GM21576 (cell line): ENCODE data around the gene SHC2.
A peak's percentile ranks its signal among the peaks of the same experiment; 100 is the strongest.
"Not testable (repeated sequence)": the region's sequence is repeated elsewhere in the genome, so short reads cannot be mapped to it uniquely, and the experiment has no call there.

Experiments
- ATAC-seq: cut with Tn5 transposase; IDR thresholded peaks from one replicate; pipeline ENCODE4 v1.9.1; 2021; ENCODE audit warnings: mild to moderate bottlenecking, moderate library complexity; ENCODE audit not compliant: unreplicated experiment

The SHC2 gene

DNA sequence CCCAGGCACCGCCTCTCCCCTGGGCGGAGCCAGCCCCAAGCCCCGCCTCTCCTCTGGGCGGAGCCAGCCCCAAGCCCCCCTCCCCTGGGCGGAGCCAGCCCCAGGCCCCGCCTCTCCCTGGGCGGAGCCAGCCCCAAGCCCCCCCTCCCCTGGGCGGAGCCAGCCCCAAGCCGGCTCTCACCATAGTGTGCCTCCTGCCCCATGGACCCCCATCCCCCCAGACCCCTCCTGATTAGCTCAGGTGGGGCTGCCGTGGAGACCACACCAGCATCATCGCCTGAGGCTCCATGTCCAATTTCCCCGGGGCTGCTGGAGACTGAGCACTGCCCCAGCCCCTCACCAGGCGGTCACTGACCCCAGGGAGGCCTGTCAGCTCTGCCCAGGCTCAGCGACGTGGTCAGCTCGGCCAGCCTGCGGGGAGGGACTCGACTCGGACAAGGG lies 31.3 kb upstream of the SHC2 start:
- ATAC-seq = no peak

DNA sequence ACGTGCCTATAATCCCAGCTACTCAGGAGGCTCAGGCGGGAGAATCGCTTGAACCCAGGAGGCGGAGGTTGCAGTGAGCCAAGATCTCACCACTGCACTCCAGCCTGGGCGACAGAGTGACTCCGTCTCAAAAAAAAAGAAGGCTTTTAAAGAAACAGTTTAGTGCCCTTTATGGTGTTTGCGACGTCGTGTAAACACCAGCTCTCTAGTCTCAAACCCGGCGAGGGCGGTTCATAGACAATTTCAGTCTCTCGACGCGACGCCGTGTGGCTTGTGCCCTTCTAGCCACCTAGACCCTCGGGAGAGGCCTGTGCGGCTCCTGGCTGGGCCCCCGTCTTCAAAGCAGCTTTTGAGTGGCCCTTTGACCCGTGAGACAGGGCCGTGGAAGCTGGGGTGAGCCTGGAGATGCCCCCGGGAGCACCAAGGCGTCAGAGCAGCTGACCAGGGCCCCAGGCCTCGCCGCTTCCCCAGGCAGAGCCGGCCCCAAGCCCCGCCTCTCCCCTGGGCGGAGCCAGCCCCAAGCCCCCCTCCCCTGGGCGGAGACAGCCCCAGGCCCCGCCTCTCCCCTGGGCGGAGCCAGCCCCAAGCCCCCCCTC lies 30.4 kb upstream of the SHC2 start:
- ATAC-seq = no peak

DNA sequence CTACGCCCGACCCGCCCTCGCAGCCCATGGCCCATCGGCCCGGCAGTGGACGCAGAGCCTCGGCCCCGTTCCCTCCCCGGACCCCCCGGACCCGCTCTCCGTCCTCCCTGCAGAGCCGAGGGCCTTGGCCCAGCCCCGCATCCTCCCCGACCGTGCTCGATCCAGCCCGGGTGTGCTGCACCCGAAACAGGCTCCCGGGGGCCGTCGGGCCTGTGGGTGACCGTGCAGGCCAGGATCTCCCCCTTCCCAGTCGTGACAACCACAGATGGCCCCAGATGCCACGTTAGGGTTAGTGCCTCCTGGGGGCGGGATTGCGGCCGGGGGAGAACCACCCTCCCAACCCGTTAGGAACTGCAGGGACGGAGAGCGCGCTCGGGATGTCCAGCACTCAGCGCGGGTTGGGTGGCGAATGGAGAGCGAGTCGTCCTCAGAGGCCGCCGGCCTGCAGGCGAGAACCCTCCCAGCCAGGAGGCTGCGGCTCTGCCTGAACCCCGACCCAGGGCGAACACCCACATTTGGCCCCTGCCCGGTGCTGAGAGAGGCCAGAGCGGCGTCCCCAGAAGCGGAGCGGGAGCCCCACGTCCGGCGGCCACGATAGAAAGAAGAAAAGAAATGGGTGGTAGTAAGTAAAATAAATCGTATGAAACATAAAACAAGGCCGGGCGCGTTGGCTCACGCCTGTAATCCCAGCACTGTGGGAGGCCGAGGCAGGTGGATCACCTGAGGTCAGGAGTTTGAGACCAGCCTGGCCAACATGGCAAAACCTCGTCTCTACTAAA lies 28.8 kb upstream of the SHC2 start:
- peak; percentile 5 for ATAC-seq

DNA sequence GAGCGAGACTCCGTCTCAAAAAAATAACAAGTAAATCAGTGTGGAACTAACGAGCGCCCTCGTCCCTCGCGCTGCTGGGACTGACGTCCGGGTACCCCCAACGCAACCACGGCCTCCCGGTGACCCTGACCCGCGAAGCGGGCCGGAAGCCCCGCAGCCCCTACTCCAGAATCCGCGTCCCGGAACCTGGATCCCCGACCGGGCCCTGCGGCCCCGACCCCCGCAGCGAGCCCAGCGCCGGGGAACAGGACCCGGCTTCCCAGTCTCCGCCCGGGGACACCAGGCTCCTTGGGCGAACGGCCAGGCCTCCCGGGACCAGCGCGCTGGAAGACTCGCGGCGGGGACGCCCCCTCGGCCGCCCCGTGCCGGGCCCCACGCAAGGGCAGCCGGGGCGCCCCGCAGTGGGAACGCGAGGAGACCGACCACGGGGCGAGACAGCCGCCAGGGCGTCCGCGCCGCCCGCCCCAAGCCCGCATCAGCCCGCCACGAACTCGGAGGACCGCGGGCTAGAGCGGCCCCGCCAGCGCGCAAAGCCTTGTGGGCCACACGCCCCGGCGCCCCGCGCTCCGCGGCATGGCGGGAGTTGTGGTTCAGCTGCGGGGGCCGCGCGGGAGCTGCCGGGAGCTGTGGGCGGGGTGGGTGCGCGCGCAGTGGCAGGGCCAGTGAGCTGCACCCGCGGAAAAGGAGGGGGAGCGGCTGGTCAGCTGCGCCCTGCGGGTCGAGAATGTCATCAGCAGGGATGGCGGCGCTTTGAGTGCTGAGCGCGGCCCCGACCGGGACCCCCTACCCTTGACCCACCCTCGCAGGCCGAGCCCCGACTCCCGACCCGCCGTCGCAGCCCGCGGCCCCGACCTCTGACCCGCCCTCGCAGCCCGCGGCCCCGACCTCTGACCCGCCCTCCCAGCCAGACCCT lies 27.9 kb upstream of the SHC2 start:
- ATAC-seq = peak; percentile 78

DNA sequence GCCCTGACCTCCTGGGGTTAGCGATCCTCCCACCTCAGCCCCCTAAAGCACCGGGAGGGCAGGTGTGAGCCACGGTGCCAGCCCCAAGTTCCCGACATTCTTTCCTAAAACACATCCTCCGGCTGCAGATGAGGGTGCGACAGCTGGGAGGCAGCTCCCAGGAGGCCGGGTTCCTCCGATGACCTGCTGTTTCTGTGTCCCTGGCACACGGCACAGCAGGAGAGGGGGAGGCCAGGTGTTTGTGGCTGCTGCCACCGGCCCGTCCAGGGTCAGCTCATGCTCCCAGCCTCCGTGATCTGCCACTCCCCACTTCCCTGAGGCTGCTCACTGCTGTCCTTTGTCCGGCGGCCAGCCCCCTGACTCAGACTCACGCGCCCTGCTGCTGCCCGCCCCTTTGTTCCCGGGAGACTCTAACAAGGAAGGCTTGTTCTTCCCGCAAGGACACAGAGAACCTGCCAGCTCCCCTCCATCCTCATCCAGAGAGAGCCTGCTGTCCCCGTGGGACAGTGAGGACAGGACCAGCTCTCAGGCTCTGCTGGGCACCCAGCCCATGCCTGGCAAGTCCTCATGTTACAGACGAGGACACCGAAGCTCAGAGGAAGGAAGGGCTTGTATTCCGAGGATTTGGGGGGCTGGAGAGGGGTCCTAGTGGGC lies 24.9 kb upstream of the SHC2 start:
- ATAC-seq = no peak

DNA sequence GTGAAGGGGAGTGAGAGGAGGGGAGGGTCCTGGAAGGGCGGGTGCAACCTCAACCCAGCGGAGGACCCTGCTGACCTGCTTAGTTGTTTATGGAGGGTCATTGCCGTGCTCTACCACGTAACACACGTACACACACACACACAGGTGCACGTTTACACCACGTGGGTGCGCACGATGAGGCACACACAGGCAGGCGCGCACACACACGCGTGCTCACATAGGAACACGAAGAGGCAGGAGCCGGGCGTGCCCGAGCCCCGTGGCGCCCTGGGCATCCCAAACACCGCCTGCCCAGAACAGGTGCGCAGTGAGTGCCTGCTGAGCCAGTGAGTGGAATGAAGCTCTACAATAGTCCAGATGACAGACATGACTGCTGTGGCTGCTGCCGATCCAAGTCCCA lies 24.2 kb upstream of the SHC2 start:
- ATAC-seq = no peak

DNA sequence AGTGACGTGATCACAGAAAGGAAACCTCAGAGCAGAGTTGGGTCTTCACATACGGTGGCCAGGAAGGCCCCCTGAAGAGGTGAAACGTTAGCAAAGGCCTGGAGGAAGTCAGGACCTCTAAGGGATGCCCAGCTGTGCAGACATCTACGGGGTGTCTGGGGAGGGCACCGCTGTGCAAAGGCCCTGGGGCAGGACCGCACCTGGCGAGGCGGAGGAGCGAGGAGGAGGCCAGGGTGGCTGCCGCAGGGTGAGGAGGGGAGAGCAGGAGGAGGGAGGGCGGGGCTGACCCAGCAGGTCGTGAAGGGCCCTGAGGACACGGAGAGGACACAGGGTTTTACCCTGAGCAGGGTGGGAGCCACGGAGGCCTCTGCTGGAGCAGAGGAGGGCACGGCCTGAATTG lies 23.7 kb upstream of the SHC2 start:
- no peak for ATAC-seq

DNA sequence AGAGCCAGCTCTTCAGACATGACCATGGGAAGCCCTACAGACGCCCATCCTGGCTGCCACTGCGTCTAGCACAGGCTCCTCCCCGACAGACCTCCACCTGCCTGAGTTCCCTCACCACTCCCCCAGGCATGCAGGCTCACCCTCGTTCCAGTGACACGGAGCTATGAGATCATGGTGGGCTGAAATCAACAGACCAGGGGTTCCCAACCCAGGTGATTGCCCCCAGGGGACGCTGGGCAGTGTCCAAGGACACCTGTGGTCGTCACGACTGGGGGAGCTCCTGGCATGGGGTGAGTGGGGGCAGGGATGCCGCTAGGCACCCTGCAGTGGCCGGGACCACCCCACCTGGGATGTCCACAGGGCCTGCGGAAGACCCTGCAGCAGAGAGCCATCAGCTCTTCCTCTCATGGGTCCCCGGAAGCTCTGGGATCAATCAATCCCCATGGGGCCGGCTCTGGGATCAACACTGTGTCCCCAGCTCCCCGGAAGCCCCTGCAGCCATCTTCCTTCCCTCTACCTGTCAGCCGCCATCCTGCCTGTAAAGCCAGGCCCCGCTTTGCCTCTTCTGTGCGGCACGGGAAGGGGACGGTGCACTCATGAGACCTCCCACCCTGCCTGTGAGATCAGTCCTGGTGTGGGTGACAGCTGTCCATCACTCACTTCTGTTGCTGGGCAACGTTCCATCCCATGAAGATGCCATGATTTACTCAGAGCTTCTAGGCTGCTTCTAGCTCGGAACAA lies 22.7 kb upstream of the SHC2 start:
- no peak for ATAC-seq

DNA sequence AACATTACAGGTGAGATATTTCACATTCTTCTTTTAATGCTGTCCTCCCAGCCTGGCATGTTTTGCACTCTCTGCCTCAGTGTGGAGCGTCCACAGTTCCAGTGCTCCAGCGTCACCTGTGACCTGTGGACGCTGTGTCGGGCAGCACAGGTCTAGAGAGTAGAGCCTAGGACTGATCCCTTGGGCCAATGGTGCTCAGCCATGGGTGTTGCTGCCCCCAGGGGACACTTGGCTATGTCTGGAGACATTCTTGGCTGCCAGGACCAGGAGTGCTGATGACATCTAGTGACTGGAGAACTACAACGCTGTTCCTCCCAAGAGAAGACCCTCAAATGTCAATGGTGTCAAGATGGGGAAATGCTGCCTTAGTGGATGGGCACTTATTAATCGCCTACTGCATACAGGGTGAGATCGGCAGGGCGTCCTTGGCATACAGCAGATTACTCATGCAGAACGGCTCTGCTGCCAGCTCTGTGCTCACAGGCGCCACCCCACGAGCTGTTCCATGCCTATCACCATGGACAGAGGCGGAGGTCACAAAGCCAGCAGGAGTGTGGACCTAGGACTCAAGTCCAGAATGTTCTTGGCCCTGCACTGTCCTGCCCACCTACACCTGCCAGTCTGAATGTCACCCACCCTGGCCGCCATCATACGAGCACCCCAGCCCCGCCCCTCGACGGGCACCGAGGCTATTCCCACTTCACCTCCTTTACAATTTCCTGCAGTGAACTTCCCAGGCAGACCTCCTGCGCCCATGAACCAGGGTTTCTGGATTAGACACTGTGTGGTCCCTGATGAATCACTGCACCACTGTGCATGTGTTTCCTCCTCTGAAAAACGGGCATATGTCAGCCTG lies 21.6 kb upstream of the SHC2 start:
- ATAC-seq = no peak

DNA sequence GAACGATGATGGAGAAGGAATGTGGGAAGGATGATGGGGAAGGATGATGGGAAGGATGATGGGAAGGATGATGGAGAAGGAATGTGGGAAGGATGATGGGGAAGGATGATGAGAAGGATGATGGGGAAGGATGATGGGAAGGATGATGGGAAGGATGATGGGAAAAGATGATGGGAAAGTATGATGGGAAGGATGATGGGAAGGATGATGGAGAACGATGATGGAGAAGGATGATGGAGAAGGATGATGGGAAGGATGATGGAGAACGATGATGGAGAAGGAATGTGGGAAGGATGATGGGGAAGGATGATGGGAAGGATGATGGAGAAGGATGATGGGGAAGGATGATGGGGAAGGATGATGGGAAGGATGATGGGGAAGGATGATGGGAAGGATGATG lies 20.3 kb upstream of the SHC2 start:
- ATAC-seq = not testable (repeated sequence)

DNA sequence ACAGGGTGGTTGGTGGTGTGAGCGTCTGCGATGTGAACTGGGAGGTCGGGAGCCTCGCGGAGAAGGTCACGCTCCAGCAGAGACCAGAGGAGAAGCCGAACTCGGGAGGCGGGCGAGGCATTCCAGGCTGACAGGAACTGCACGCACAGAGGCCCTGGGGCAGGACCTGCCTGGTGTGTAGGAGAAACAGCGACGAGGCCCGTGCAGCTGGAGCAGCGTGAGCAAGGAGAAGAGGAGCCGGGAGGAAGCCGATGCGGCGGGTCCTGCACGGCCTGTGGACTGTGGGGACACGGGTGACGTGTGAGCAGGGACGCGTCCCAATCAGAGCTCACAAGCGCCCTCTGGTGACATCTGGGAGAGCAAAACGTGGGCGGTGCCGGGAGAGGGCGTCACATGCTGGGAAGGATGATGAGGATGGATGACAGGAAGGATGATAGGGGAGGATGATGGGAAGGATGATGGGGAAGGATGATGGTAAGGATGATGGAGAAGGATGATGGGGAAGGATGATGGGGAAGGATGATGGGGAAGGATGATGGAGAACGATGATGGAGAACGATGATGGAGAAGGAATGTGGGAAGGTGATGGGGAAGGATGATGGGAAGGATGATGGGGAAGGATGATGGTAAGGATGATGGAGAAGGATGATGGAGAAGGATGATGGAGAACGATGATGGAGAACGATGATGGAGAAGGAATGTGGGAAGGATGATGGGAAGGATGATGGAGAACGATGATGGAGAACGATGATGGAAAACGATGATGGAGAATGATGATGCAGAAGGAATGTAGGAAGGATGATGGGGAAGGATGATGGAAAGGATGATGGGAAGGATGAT lies 19.4 kb upstream of the SHC2 start:
- no peak for ATAC-seq

DNA sequence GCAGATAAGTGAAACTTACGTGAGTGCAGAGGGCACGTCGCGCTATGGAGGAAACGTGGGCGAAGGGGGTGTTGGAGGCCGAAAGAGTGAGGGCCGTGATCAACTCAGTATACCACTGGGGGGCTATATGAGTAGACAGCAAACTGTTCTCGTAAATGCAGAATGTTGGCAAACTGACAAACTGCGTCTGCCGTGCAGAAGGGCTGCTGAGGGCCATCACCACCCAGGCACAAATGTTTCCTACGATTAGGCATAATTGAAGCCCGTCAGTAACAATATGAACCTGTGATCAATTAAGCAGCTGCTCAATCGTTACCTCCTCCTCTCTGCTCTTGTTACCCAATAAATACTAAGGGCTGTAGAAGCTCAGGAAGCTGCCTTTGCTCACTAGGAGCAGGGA lies 18.1 kb upstream of the SHC2 start:
- ATAC-seq = no peak

DNA sequence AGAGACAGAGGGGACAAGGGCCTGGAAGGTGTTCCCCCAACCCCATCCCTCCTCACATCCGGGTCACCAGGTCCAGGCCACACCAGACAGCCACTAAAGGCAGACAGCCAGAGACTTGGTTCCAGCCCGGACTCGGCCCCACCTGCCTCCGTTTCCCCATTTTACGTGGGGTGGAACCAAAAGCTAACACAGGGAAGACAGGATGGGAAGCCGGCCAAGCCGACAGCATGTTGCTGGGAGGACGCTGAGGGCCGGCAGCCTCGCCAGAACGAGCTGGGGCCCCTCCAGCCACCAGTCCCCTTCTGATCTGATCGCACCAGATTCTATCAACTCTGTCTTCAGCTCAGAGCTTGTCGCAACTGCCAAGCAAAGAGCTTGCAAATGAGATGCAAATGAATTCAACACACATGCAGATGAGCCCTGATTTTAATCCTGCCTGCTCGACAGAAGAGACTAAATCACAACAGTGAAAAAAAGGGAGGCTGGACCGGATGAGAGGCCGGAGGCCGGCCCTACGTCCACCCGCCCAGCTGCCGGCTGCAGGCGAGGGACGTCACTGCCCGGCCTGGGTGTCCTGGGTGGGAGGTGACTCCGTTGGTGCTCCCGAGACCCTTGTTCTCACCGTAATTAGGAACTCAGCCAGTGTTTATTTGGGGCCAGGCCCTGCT lies 17.5 kb upstream of the SHC2 start:
- no peak for ATAC-seq

DNA sequence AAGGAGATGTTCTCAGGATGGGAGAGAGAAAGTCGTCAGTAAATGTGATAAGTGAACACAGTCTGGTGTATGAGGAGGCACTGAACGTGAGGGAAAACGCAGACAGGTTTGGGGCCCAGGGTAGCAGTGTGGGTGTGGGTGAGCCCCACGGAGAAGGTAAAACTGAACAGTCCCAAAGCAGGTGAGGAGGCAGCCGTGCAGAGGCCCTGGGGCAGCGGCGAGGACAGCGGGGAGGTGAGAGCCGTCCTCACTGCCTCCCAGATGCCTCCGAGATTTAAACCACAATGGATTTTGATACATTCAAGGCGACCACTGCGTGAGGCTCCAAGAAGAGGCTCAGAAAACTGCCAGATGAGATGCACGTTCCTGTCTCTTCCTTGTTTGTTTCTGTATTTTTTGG lies 14.5 kb upstream of the SHC2 start:
- no peak for ATAC-seq

DNA sequence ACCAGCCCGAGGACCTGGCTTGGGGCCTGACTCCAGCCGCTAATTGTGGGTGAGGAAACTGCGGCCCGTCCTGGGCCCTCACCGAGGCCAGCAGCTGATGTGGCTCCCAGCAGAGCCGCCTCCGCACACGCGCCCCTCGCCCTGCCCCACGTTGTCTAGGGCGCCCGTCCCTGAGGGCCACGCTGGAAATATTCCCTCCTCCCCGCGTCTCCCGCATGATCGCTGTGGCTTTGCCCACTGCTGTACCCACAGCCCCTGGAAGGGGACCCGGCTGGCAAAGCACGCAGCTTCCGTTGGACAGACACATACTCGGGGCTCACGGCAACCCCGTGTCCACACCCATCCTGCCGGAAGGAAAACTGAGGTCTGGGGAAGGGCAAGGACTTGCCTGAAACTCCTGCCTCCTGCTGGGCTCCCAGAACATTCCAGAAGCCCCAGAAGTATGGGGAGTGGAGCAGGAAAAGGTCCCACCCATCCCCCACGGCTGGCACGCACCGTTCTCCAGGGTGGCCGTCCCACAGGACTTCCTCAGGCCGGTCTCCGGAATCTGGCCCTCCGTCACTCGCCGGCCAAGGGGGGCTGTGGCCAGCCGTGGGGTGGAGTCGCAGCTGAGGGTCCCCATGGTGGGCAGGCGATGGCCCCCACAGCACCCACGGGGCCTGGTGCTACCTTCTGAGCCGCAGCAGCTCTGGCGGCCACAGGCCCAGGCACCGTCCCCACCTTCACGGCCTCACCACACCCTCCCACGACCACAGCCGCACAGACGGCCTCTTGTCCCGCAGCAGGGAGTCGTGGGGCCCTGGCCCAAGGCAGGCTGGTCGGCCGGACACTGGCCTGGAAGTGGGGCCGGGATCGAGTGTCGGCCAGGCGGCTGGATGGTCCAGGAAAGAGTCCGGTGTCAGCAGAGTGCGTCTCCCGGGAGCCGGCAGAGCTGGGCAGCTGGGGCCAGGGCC lies 13.6 kb upstream of the SHC2 start:
- no peak for ATAC-seq

DNA sequence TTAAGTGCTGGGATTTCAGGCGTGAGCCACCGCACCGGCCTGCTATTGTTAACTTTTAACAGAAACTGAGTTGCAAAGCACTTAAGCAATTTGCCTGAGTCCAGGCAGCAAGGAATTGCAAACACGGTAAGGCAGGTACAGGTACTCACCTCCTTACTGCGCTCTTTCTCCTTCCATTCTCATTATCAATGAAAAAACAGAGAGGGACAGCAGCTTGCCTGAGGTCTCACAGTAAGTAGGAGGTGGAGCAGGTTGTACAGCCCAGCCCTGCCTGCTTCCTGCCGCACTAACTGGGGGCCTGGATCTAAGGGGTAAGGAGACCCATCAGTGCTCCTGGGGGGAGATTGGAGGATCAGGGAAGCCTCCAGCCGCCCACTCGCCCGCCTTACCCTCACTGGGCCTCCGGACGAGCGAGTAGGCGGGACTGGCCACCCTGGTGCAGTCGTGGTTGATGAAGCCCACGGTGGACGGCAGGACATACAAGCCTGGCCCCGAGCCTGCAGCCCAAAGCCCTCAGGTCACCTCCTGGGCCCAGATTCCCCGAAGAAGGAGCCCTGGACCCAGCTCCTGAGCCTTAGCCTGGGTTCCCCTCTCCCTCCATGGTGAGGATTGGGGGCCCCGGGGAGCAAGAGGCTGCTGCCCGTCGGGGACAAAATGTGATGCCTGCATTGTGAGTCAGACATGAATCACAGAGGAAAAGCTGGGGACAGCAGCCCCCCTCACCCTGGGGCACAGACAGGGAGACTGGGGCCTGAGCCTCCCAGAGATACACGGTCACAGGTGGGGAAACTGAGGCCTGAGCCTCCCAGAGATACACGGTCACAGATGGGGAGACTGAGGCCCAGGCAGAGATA lies 11.4 kb upstream of the SHC2 start:
- ATAC-seq = no peak
